GM13977 (cell line): ENCODE data around the gene ZNF580.

Source experiments
- DNase-seq: peaks from one replicate; pipeline ENCODE4 v3.0.0; 2012; ENCODE audit warnings: low spot score
- CTCF ChIP-seq: IDR thresholded peaks from 2 replicates; pipeline ENCODE4 v1.5.1; 2012; ENCODE audit warnings: mild to moderate bottlenecking, control low read depth; ENCODE audit not compliant: insufficient read depth; ENCODE audit errors: extremely low read depth, missing control alignments
- in situ Hi-C: fragments of 300-500 bp; cut with MboI; formaldehyde crosslinking; loops from one replicate; pipeline ENCODE4 v1.12.0; 2022; ENCODE audit warnings: low sequenced_read_pairs, low pct_unique_long_range_greater_than_20kb, mixed read lengths, inconsistent platforms; ENCODE audit not compliant: unreplicated experiment

Gene ZNF580

DNA sequence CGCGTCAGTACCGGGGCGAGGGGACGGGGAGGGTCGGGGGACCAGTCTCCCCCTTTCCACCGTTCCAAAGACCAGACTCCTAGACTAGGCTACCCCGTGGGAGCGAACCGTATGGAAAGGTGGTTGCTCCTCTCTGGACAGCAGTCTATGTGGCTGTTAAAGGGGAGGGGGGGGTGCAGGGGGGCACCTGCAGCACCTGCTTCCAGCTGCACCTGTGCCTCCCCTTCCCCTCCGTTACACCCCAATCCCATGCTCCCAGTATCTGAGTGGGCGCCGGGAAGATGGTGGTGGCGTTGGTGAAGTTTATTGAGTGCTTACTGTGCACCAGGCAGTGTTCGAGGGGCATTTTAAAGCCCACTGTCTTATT lies 40.2 kb upstream of the ZNF580 start:
- no peak for DNase-seq
- in situ Hi-C loops = loop anchor here (25.0 kb wide), 1 partner anchor 1138 kb away; the partner anchor contains the start of genes CDC42EP5 and LENG9
- no peak for TF ChIP-seq CTCF

GRCh38 chr19:55601084-55601483 lies 39.7 kb upstream of the ZNF580 start:
- in situ Hi-C loops = loop anchor here (25.0 kb wide), 1 partner anchor 1139 kb away; the partner anchor contains the start of genes CDC42EP5 and LENG9
- DNase-seq = no peak
- TF ChIP-seq CTCF = no peak

- DNase-seq = no peak
- TF ChIP-seq CTCF = no peak
- in situ Hi-C loops = loop anchor here (25.0 kb wide), 1 partner anchor 1140 kb away; the partner anchor contains the start of genes CDC42EP5 and LENG9
These were observed 38.4 kb upstream of the ZNF580 start for GRCh38 chr19:55602104-55603001.

DNA sequence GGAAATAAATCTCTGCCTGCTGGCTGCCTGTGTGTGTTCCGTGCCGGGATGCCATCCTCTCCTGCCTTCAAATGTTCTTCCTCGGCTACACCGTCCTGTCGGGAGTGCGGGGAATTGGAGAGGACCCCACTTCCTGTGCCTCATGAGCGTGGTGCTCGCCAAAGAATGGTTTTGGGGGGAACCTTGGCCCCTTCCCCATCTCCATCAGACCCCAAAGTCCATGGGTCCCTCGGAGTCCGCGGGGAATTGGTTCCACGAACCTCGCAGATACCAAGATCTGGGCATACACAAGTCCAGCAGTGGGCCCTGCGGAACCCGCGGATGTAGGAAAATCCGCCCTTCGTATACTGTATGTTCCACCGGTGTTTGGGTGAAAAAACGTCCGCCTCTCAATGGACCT lies 37.7 kb upstream of the ZNF580 start:
- in situ Hi-C loops = loop anchor here (25.0 kb wide), 1 partner anchor 1141 kb away; the partner anchor contains the start of genes CDC42EP5 and LENG9

DNA sequence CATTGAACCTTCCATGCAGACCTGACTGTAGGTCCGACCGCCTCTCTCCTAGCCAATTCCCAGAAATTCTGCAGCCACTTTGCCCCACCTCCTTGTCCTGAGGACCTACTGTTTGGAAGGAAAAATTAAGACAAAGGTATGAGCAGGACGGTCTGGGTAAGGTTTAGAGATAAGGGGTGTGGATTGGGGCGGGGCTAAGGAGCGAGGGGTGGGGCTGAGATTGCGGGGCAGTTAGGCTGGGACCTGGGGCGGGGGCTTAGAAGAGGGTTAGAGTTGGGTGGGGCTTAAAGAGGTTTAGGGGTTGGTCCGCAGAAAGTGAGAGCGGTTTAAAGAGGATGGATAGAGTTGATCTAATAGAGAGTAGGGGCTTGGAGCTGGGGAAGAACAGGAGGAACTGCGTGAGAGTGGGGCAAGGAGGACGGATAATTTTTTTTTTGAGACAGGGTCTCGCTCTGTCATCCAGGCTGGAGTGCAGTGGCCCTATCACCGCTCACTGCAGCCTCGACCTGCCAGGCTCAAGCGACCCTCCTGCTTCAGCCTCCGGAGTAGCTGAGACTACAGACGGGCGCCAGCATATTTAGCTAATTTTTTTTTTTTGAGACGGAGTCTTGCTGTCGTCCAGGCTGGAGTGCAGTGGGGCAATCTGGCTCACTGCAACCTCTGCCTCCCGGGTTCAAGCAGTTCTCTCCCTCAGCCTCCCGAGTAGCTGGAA lies 37.1 kb upstream of the ZNF580 start:
- TF ChIP-seq CTCF = no peak

More for the DNA sequence above, 37.7 kb upstream of the ZNF580 start:
- no peak for DNase-seq
- no peak for TF ChIP-seq CTCF

DNA sequence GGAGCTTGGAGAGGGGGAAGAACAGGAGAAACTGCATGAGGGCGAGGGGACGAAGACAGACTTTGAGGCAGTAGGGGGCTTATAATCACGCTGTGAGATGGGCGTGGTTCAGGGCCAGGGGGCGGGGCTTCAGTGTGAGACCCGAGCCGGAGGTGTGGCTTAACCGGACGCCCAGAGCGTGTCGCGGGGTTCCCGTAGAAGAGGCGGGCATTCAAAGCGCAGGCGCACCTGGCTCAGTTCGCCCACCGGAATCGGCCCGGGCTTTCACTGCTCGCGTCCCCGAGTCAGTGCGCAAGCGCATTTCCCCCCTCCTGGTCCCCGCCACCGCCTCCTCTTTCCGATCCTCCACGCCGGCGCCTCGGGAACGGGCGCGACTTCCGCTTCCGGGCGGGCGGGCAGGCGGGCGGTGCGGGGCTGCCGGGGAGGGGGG lies 35.6 kb upstream of the ZNF580 start:
- TF ChIP-seq CTCF = no peak
- DNase-seq = peak; percentile 98
- in situ Hi-C loops = loop anchor here (25.0 kb wide), 1 partner anchor 1143 kb away; the partner anchor contains the start of genes CDC42EP5 and LENG9

More for the DNA sequence above, 37.1 kb upstream of the ZNF580 start:
- in situ Hi-C loops = loop anchor here (25.0 kb wide), 1 partner anchor 1141 kb away; the partner anchor contains the start of genes CDC42EP5 and LENG9
- DNase-seq = no peak
